HEK293 (cell line): ENCODE measurements around the gene FOXG1.

Experiments
- CTCF ChIA-PET: fragments of 350-600 bp; formaldehyde crosslinking; extraction: SDS; loops from one replicate; lab custom pipeline; 2021; ENCODE audit warnings: antibody characterized with exemption; lab: Yijun Ruan, JAX
- POLR2A ChIA-PET: fragments of 300-600 bp; formaldehyde crosslinking; extraction: SDS; loops from one replicate; lab custom pipeline; 2020; ENCODE audit warnings: antibody characterized with exemption, inconsistent platforms; lab: Yijun Ruan, JAX
- H3K27ac ChIP-seq: fragments of 200-500 bp; sonication (Bioruptor generic); 2 replicates; pipeline ENCODE4 v1.5.1; 2014; ENCODE audit warnings: low read depth, low read length, control low read depth, inconsistent platforms; ENCODE audit errors: extremely low read depth
- H3K36me3 ChIP-seq, 2 experiments: fragments of 200-500 bp in 1 of 2; sonication (Bioruptor generic) in 1 of 2; 1 replicate in 1 of 2; 2 replicates in 1 of 2; pipeline ENCODE4 v1.5.1; 2014 to 2017; ENCODE audit warnings: inconsistent platforms in 2 of 2, low read length in 2 of 2; ENCODE audit not compliant: control insufficient read depth in 2 of 2, insufficient read depth in 1 of 2
- H3K4me1 ChIP-seq: fragments of 200-500 bp; sonication (Bioruptor generic); 2 replicates; pipeline ENCODE4 v1.5.1; 2014; ENCODE audit warnings: mild to moderate bottlenecking, low read length, inconsistent platforms; ENCODE audit not compliant: control insufficient read depth, insufficient read depth
- H3K4me3 ChIP-seq: 2 replicates; pipeline ENCODE4 v1.5.1; 2011; ENCODE audit warnings: low read depth, mild to moderate bottlenecking, control low read depth, low read length, moderate library complexity
- H3K9me3 ChIP-seq: fragments of 200-500 bp; sonication (Bioruptor generic); 2 replicates; pipeline ENCODE4 v1.5.1; 2014; ENCODE audit warnings: low read depth, low read length, inconsistent platforms; ENCODE audit not compliant: control insufficient read depth, insufficient read depth
- GLI2 ChIP-seq: fragments of 450-650 bp; formaldehyde crosslinking; IDR thresholded peaks from 2 replicates; pipeline ENCODE4; 2017; ENCODE audit warnings: missing biosample characterization, missing genetic modification characterization, low read depth, borderline replicate concordance
- KLF1 ChIP-seq: fragments of 450-650 bp; formaldehyde crosslinking; IDR thresholded peaks from 2 replicates; pipeline ENCODE4 v1.5.1; 2016; ENCODE audit warnings: missing biosample characterization, missing genetic modification characterization
- ZBTB17 ChIP-seq: fragments of 450-650 bp; formaldehyde crosslinking; IDR thresholded peaks from 2 replicates; pipeline ENCODE4 v1.5.1; 2016; ENCODE audit warnings: missing biosample characterization, missing genetic modification characterization
- ZFP37 ChIP-seq: fragments of 450-650 bp; formaldehyde crosslinking; IDR thresholded peaks from 2 replicates; pipeline ENCODE4 v1.5.1; 2016; ENCODE audit warnings: missing biosample characterization, missing genetic modification characterization
- ZNF155 ChIP-seq: fragments of 450-650 bp; formaldehyde crosslinking; IDR thresholded peaks from 2 replicates; pipeline ENCODE4 v1.5.1; 2016; ENCODE audit warnings: missing biosample characterization, missing genetic modification characterization
- ZNF239 ChIP-seq: fragments of 450-650 bp; formaldehyde crosslinking; IDR thresholded peaks from 2 replicates; pipeline ENCODE4 v1.5.1; 2016; ENCODE audit warnings: missing biosample characterization, missing genetic modification characterization
- ZNF544 ChIP-seq: fragments of 450-650 bp; formaldehyde crosslinking; IDR thresholded peaks from 2 replicates; pipeline ENCODE4 v1.5.0; 2017; ENCODE audit warnings: missing biosample characterization, missing genetic modification characterization
- ZXDB ChIP-seq: fragments of 450-650 bp; formaldehyde crosslinking; IDR thresholded peaks from 2 replicates; pipeline ENCODE4 v1.5.1; 2016; ENCODE audit warnings: missing biosample characterization, missing genetic modification characterization
- TF ChIP-seq, protein P1 (sequence below): fragments of 450-650 bp; formaldehyde crosslinking; IDR thresholded peaks from 2 replicates; pipeline ENCODE4 v1.5.1; 2016; ENCODE audit warnings: missing biosample characterization, missing genetic modification characterization
- TF ChIP-seq, protein P2 (sequence below): fragments of 450-650 bp; formaldehyde crosslinking; IDR thresholded peaks from 2 replicates; pipeline ENCODE4 v1.5.1; 2017; ENCODE audit warnings: missing biosample characterization, missing genetic modification characterization
- TF ChIP-seq, protein P3 (sequence below): fragments of 450-650 bp; formaldehyde crosslinking; IDR thresholded peaks from 2 replicates; pipeline ENCODE4 v1.5.1; 2016; ENCODE audit warnings: missing biosample characterization, missing genetic modification characterization, low read depth
- TF ChIP-seq, protein P4 (sequence below): fragments of 450-650 bp; formaldehyde crosslinking; IDR thresholded peaks from 2 replicates; pipeline ENCODE4 v1.5.1; 2017; ENCODE audit warnings: missing biosample characterization, missing genetic modification characterization
- TF ChIP-seq, protein P5 (sequence below): fragments of 450-650 bp; formaldehyde crosslinking; IDR thresholded peaks from 2 replicates; pipeline ENCODE4 v1.5.1; 2017; ENCODE audit warnings: missing biosample characterization, missing genetic modification characterization
- TF ChIP-seq, protein P6 (sequence below): sonication (generic); formaldehyde crosslinking; IDR thresholded peaks from 2 replicates; pipeline ENCODE4 v1.8.1; 2022; ENCODE audit warnings: mild to moderate bottlenecking, moderate library complexity, missing genetic modification reagents
- TF ChIP-seq, protein P7 (sequence below): fragments of 450-650 bp; IDR thresholded peaks from 2 replicates; pipeline ENCODE4 v1.5.1; 2018; ENCODE audit warnings: missing biosample characterization, mild to moderate bottlenecking, missing genetic modification characterization

The FOXG1 gene

DNA sequence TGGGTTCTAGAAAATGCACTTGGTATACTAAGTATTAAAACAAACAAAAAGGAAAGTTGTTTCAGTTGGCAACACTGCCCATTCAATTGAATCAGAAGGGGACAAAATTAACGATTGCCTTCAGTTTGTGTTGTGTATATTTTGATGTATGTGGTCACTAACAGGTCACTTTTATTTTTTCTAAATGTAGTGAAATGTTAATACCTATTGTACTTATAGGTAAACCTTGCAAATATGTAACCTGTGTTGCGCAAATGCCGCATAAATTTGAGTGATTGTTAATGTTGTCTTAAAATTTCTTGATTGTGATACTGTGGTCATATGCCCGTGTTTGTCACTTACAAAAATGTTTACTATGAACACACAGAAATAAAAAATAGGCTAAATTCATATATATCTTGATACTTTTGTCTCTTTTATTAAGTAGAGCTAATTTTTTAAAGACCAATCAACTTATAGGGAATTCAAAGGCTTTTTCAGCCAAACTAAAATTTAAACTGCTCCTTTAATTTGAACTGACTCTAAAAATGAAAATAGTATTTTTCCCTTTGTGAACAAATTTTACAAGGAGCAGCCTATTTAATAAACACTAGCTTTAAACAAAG, 2.8 kb downstream of the FOXG1 start:
- Histone ChIP-seq H3K9me3 (no peaks in the 10 kb centered on the region), H3K4me3 (peak overlapping the region; percentile 88), H3K36me3 (no peaks in the 10 kb centered on the region), H3K4me1 (peaks cover 16% of the 10 kb centered on the region), H3K27ac (no peak overlapping the region)
- POLR2A ChIA-PET, result no interaction called here
- TF ChIP-seq, protein P1, sequence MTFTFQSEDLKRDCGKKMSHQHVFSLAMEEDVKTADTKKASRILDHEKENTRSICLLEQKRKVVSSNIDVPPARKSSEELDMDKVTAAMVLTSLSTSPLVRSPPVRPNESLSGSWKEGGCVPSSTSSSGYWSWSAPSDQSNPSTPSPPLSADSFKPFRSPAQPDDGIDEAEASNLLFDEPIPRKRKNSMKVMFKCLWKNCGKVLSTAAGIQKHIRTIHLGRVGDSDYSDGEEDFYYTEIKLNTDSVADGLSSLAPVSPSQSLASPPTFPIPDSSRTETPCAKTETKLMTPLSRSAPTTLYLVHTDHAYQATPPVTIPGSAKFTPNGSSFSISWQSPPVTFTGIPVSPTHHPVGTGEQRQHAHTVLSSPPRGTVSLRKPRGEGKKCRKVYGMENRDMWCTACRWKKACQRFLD, result no peak
- TF ChIP-seq, protein P2, sequence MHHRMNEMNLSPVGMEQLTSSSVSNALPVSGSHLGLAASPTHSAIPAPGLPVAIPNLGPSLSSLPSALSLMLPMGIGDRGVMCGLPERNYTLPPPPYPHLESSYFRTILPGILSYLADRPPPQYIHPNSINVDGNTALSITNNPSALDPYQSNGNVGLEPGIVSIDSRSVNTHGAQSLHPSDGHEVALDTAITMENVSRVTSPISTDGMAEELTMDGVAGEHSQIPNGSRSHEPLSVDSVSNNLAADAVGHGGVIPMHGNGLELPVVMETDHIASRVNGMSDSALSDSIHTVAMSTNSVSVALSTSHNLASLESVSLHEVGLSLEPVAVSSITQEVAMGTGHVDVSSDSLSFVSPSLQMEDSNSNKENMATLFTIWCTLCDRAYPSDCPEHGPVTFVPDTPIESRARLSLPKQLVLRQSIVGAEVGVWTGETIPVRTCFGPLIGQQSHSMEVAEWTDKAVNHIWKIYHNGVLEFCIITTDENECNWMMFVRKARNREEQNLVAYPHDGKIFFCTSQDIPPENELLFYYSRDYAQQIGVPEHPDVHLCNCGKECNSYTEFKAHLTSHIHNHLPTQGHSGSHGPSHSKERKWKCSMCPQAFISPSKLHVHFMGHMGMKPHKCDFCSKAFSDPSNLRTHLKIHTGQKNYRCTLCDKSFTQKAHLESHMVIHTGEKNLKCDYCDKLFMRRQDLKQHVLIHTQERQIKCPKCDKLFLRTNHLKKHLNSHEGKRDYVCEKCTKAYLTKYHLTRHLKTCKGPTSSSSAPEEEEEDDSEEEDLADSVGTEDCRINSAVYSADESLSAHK (tag by site-specific recombination), result 0 out of 2 replicates have a peak, but pooled peaks have one; percentile 41
- CTCF ChIA-PET, result interaction anchor here (0.9 kb wide), 1 partner anchor 1501 kb away, joined by 3 read pairs; no protein-coding TSS in a partner anchor

DNA sequence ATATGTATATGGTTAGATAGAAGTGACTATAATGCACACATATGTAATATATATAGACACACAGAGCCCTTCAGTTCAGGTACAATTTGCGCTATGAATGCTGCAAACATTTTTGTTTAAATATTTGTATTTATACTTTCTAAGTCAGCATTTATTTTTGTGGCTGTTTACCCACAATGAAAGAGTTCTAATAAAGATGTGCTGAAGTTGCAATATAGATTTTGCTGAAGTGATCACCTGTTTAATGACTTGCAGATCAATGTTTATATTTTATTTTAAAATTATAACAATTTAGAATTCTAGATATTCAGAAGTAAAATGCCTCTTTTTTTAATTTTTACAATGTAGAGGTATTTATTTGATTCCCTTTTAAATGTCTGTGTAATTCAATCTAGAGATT, 3.5 kb downstream of the FOXG1 start:
- Histone ChIP-seq H3K27ac (no peak overlapping the region), H3K4me3 (peak overlapping the region; percentile 88), H3K4me1 (peaks cover 16% of the 10 kb centered on the region), H3K36me3 (no peaks in the 10 kb centered on the region), H3K9me3 (no peaks in the 10 kb centered on the region)
- POLR2A ChIA-PET, result interaction anchor here (0.6 to 0.7 kb wide), 3 partner anchors 20 to 907 kb away, joined by 3 to 8 read pairs (median 4); no protein-coding TSS in a partner anchor
- TF ChIP-seq ZBTB17 (tag by site-specific recombination), result no peak
- no peak for TF ChIP-seq GLI2 (tag by site-specific recombination)
- TF ChIP-seq KLF1 (tag by site-specific recombination), result no peak
- CTCF ChIA-PET, result interaction anchor here (0.9 to 1.3 kb wide), 2 partner anchors 13 to 1500 kb away, joined by 3 to 4 read pairs; no protein-coding TSS in a partner anchor

DNA sequence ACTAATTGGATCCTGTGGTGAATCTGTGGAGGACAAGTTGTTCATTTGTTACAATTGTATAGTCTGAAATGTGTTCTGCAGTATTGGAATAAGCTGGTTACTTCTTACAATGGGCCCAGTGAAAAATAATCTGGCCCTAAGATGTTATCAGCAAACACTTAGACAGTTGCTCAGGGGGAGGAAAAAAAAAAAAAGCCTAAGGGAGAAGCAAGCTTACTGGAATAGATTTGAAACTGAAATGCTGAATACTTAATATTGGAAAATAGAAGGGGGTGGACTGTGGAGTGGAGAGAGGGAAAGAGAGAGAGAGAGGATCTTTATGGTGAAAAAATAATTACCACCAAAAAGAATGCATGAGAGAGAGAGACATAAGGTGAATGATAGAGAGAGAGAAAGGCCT, 4.0 kb downstream of the FOXG1 start:
- no peaks in the 10 kb centered on the region for H3K9me3 ChIP-seq
- H3K27ac ChIP-seq, result no peak overlapping the region
- ChIA-PET POLR2A (interaction anchor here (0.6 to 0.7 kb wide), 4 partner anchors 20 to 906 kb away, joined by 3 to 8 read pairs (median 4); no protein-coding TSS in a partner anchor), CTCF (interaction anchor here (0.6 to 1.3 kb wide), 2 partner anchors 13 to 761 kb away, joined by 3 to 4 read pairs; no protein-coding TSS in a partner anchor)
- no peaks in the 10 kb centered on the region for H3K36me3 ChIP-seq
- H3K4me1 ChIP-seq, result peaks cover 16% of the 10 kb centered on the region
- peak overlapping the region; percentile 88 for H3K4me3 ChIP-seq
- no peak for TF ChIP-seq ZFP37 (tag by site-specific recombination)
- TF ChIP-seq, protein P3, sequence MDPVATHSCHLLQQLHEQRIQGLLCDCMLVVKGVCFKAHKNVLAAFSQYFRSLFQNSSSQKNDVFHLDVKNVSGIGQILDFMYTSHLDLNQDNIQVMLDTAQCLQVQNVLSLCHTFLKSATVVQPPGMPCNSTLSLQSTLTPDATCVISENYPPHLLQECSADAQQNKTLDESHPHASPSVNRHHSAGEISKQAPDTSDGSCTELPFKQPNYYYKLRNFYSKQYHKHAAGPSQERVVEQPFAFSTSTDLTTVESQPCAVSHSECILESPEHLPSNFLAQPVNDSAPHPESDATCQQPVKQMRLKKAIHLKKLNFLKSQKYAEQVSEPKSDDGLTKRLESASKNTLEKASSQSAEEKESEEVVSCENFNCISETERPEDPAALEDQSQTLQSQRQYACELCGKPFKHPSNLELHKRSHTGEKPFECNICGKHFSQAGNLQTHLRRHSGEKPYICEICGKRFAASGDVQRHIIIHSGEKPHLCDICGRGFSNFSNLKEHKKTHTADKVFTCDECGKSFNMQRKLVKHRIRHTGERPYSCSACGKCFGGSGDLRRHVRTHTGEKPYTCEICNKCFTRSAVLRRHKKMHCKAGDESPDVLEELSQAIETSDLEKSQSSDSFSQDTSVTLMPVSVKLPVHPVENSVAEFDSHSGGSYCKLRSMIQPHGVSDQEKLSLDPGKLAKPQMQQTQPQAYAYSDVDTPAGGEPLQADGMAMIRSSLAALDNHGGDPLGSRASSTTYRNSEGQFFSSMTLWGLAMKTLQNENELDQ (tag by site-specific recombination), result no peak
- no peak for TF ChIP-seq ZNF544 (tag by site-specific recombination)
- TF ChIP-seq, protein P4, sequence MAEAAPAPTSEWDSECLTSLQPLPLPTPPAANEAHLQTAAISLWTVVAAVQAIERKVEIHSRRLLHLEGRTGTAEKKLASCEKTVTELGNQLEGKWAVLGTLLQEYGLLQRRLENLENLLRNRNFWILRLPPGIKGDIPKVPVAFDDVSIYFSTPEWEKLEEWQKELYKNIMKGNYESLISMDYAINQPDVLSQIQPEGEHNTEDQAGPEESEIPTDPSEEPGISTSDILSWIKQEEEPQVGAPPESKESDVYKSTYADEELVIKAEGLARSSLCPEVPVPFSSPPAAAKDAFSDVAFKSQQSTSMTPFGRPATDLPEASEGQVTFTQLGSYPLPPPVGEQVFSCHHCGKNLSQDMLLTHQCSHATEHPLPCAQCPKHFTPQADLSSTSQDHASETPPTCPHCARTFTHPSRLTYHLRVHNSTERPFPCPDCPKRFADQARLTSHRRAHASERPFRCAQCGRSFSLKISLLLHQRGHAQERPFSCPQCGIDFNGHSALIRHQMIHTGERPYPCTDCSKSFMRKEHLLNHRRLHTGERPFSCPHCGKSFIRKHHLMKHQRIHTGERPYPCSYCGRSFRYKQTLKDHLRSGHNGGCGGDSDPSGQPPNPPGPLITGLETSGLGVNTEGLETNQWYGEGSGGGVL (tag by site-specific recombination), result no peak
- TF ChIP-seq ZNF239 (tag by site-specific recombination), result no peak
- TF ChIP-seq, protein P5, sequence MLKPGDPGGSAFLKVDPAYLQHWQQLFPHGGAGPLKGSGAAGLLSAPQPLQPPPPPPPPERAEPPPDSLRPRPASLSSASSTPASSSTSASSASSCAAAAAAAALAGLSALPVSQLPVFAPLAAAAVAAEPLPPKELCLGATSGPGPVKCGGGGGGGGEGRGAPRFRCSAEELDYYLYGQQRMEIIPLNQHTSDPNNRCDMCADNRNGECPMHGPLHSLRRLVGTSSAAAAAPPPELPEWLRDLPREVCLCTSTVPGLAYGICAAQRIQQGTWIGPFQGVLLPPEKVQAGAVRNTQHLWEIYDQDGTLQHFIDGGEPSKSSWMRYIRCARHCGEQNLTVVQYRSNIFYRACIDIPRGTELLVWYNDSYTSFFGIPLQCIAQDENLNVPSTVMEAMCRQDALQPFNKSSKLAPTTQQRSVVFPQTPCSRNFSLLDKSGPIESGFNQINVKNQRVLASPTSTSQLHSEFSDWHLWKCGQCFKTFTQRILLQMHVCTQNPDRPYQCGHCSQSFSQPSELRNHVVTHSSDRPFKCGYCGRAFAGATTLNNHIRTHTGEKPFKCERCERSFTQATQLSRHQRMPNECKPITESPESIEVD (tag by site-specific recombination), result peak; percentile 40
- TF ChIP-seq ZNF155 (tag by site-specific recombination), result no peak
- TF ChIP-seq, protein P6, sequence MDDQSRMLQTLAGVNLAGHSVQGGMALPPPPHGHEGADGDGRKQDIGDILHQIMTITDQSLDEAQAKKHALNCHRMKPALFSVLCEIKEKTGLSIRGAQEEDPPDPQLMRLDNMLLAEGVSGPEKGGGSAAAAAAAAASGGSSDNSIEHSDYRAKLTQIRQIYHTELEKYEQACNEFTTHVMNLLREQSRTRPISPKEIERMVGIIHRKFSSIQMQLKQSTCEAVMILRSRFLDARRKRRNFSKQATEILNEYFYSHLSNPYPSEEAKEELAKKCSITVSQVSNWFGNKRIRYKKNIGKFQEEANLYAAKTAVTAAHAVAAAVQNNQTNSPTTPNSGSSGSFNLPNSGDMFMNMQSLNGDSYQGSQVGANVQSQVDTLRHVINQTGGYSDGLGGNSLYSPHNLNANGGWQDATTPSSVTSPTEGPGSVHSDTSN, result no peak
- TF ChIP-seq ZXDB (tag by site-specific recombination), result 0 out of 2 replicates have a peak, but pooled peaks have one; percentile 27
- TF ChIP-seq, protein P7, sequence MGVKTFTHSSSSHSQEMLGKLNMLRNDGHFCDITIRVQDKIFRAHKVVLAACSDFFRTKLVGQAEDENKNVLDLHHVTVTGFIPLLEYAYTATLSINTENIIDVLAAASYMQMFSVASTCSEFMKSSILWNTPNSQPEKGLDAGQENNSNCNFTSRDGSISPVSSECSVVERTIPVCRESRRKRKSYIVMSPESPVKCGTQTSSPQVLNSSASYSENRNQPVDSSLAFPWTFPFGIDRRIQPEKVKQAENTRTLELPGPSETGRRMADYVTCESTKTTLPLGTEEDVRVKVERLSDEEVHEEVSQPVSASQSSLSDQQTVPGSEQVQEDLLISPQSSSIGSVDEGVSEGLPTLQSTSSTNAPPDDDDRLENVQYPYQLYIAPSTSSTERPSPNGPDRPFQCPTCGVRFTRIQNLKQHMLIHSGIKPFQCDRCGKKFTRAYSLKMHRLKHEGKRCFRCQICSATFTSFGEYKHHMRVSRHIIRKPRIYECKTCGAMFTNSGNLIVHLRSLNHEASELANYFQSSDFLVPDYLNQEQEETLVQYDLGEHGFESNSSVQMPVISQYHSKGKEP (tag by site-specific recombination), result no peak
